ENCODE data around the gene UBR4. TPM values are rescaled to one million over a fixed set of nuclear protein-coding genes. Genes with fewer than 3 reads are reported as not detected.

Gene UBR4
- polyA plus RNA-seq, 3 donors: 44.3 to 93.8 (median 49.4) TPM

DNA sequence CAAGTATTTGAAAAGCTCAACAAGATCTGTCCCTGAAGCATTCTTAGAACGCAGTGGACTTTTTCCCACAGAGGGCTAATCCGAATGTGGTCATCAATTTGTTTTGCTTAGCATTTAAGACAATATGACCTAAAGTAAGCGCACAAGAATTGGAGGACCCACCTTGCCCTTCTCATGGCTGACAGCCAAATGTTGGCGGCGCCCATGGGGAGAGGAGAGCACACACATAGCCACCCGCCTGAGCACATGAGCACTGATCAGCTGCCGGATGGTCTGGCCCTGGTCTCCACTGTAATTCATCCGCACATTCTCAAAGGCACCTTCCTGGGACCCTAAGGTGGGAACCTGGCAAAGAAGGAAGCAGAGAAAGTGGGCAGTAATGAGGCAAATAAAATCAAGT is 52.4 kb downstream of the UBR4 start:
- Mint-ChIP-seq H3K27me3 (ENCODE audit: low read depth in 3 of 3) (peaks cover 0 to 1% (median 0%) of the 10 kb centered on the region in 3 donors), H3K4me1 (no peaks in the 10 kb centered on the region), H3K4me3 (no peak overlapping the region), H3K9me3 (no peaks in the 10 kb centered on the region), H3K36me3 (peaks cover 98 to 99% of the 10 kb centered on the region in 2 donors), H3K27ac (no peak overlapping the region)
- WGBS (ENCODE audit: insufficient coverage): 100% methylated on average over 4 of the region's 8 CpGs
- H3K4me1 ChIP-seq (ENCODE audit: control insufficient read depth in 1 of 2, insufficient read depth in 2 of 2, low read length in 2 of 2): no peaks in the 10 kb centered on the region
- H3K79me2 ChIP-seq (ENCODE audit: insufficient read depth, low read length): no peaks in the 10 kb centered on the region
- H3K4me2 ChIP-seq (replicated peaks; ENCODE audit: extremely low read depth, low read length, poor library complexity, severe bottlenecking): no peak overlapping the region
- H3K9ac ChIP-seq (ENCODE audit: insufficient read depth, low read length, poor library complexity, severe bottlenecking): no peak overlapping the region
- H3K27ac ChIP-seq (ENCODE audit: low read depth in 1 of 2, low read length in 2 of 2): no peak overlapping the region
- no peaks in the 10 kb centered on the region for H4K20me1 ChIP-seq (ENCODE audit: insufficient read depth, low read length)
- H2AFZ ChIP-seq (ENCODE audit: insufficient read depth, low read depth, low read length, poor library complexity, severe bottlenecking): no peak overlapping the region
- DNase-seq: no peak
- TF ChIP-seq, protein P1, sequence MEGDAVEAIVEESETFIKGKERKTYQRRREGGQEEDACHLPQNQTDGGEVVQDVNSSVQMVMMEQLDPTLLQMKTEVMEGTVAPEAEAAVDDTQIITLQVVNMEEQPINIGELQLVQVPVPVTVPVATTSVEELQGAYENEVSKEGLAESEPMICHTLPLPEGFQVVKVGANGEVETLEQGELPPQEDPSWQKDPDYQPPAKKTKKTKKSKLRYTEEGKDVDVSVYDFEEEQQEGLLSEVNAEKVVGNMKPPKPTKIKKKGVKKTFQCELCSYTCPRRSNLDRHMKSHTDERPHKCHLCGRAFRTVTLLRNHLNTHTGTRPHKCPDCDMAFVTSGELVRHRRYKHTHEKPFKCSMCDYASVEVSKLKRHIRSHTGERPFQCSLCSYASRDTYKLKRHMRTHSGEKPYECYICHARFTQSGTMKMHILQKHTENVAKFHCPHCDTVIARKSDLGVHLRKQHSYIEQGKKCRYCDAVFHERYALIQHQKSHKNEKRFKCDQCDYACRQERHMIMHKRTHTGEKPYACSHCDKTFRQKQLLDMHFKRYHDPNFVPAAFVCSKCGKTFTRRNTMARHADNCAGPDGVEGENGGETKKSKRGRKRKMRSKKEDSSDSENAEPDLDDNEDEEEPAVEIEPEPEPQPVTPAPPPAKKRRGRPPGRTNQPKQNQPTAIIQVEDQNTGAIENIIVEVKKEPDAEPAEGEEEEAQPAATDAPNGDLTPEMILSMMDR (IDR thresholded peaks at IDR 0.05): no peak
- no peaks in the 10 kb centered on the region for H3K9me3 ChIP-seq (replicated peaks in 1 of 2; ENCODE audit: control insufficient read depth in 1 of 2, insufficient read depth in 1 of 2, low read length in 2 of 2)
- no peaks in the 10 kb centered on the region for H3K27me3 ChIP-seq (ENCODE audit: control insufficient read depth in 2 of 2, insufficient read depth in 2 of 2, low read length in 2 of 2)
- H3K36me3 ChIP-seq (replicated peaks in 1 of 2; ENCODE audit: control insufficient read depth in 1 of 2, insufficient read depth in 2 of 2, low read length in 2 of 2): peaks cover 100% of the 10 kb centered on the region in 2 donors
- H3K4me3 ChIP-seq (replicated peaks in 1 of 3; ENCODE audit: low read depth in 2 of 3, low read length in 3 of 3): no peak overlapping the region
- intact Hi-C loops (cut with micrococcal nuclease): no loop called here

DNA sequence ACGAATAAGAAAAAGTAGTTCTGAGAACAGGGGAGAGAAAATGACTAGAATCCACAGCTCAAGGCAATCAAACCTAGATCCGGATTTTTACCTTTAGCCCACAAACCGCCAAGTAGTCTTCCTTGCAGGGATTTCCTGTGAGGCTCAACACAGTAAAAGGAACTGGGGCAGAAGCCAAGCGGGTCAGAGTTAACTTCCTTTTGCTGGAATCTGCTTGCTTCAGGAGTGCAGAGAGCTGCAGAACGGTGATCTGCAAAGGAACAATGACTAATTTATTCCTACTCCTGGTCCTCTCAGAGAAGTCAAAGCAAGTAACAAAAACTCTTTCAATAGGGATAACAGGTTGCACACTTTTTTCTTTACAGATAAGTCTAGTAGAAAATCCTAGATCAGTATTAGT is 53.4 kb downstream of the UBR4 start:
- H3K4me2 ChIP-seq (replicated peaks; ENCODE audit: extremely low read depth, low read length, poor library complexity, severe bottlenecking): no peak overlapping the region
- no CpG with 5 or more reads among the region's 5 CpGs for WGBS (ENCODE audit: insufficient coverage)
- Mint-ChIP-seq H3K4me1 (no peaks in the 10 kb centered on the region), H3K36me3 (peaks cover 98 to 99% of the 10 kb centered on the region in 2 donors), H3K4me3 (no peak overlapping the region), H3K9me3 (no peaks in the 10 kb centered on the region), H3K27me3 (ENCODE audit: low read depth in 3 of 3) (no peaks in the 10 kb centered on the region), H3K27ac (peak overlapping the region in 1 of 7 donors; percentile 4)
- H3K9me3 ChIP-seq (replicated peaks in 1 of 2; ENCODE audit: control insufficient read depth in 1 of 2, insufficient read depth in 1 of 2, low read length in 2 of 2): no peaks in the 10 kb centered on the region
- TF ChIP-seq, protein P1 (IDR thresholded peaks at IDR 0.05): no peak
- peaks cover 100% of the 10 kb centered on the region in 2 donors for H3K36me3 ChIP-seq (replicated peaks in 1 of 2; ENCODE audit: control insufficient read depth in 1 of 2, insufficient read depth in 2 of 2, low read length in 2 of 2)
- no peaks in the 10 kb centered on the region for H3K27me3 ChIP-seq (ENCODE audit: control insufficient read depth in 2 of 2, insufficient read depth in 2 of 2, low read length in 2 of 2)
- H3K4me3 ChIP-seq (replicated peaks in 1 of 3; ENCODE audit: low read depth in 2 of 3, low read length in 3 of 3): no peak overlapping the region
- no peaks in the 10 kb centered on the region for H4K20me1 ChIP-seq (ENCODE audit: insufficient read depth, low read length)
- no peak overlapping the region for H3K27ac ChIP-seq (ENCODE audit: low read depth in 1 of 2, low read length in 2 of 2)
- H2AFZ ChIP-seq (ENCODE audit: insufficient read depth, low read depth, low read length, poor library complexity, severe bottlenecking): no peak overlapping the region
- H3K79me2 ChIP-seq (ENCODE audit: insufficient read depth, low read length): no peaks in the 10 kb centered on the region
- H3K4me1 ChIP-seq (ENCODE audit: control insufficient read depth in 1 of 2, insufficient read depth in 2 of 2, low read length in 2 of 2): no peaks in the 10 kb centered on the region
- no peak overlapping the region for H3K9ac ChIP-seq (ENCODE audit: insufficient read depth, low read length, poor library complexity, severe bottlenecking)
- DNase-seq: no peak
- intact Hi-C loops (cut with micrococcal nuclease): no loop called here

Data from CD14-positive monocyte (primary cell).